HG02840 (cell line): ENCODE results near the gene FBN2.

ENCODE experiments used
- ATAC-seq: cut with Tn5 transposase; IDR thresholded peaks from one replicate; pipeline ENCODE4 v1.9.1; 2021; ENCODE audit warnings: mild to moderate bottlenecking, moderate library complexity, moderate number of reproducible peaks; ENCODE audit not compliant: unreplicated experiment, low FRiP score

Gene FBN2

DNA sequence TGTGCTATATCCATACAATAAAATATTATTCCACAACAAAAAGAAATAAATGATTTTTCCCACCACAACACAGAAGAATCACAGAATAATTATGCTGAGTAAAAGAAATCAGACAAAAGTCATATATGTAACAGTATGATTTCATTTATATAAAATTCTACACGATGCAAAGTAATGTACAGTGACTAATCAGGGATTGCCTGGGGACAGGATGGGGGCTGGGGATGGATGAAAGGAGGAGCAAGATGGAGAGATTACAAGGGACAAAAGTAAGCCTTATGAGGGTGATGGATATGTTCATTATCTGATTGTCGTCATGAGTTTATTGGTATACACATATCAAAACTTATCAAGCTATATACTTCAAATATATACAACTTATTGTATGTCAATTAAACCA, 154.0 kb downstream of the FBN2 start:
- no peak for ATAC-seq

DNA sequence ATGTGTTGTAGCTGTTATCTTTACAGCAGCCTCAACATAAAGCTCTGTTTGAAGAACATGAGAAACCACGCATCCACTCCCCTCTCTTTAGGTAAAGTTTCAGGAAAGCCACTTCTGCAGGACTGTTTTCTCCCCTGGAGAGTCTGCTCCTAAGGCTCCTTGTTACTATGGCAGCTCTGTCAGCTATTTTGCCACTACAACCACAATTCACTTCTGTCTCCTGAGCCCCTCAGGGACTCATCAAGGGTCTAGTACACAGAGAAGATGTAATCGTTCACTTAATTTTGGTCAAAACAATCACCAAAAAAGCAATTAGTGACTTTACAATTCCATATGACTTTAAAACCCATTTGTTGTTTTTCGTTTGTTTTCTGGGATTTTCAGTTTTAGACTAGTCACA, 157.7 kb downstream of the FBN2 start:
- no peak for ATAC-seq

- no peak for ATAC-seq
These were observed 159.4 kb downstream of the FBN2 start for GRCh38 chr5:128378632-128379031.

DNA sequence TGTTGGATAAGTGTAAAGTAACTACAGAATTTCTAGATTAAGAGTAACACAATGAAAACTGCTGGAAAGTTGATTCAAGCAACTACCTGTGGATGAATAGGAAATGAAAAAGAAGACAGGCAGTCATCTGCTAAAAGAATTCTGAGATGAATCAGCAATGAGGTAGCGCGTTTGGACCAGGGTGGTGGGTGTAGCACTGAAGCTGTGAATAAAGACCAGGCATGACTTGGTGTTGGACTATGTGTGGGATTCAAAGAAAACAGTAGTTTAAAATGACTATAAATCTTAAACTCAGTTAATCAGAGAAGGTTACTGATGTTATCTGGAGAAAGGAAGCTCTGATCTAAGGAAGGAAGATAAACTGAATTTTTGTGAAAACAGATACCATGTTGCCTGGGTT, 159.8 kb downstream of the FBN2 start:
- ATAC-seq = no peak

DNA sequence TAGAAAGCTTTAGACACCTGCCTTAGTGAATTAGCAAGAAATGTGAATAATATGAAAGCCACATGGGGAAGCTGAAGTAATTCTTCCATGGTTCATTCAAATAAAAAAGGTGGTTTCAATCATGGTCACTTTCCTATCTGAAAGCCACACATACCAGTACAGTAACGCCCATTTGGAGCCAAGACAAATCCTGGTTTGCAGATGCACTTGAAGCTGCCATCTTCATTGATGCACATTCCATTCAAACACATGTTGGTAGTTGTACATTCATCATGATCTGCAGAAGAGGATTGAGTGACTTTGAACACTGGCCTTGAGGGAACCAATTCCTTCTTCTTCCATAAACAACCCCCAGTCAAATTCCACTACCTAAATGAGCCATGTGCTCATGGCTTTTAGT, 161.5 kb downstream of the FBN2 start:
- no peak for ATAC-seq

GRCh38 chr5:128366147-128366546, 171.9 kb downstream of the FBN2 start:
- ATAC-seq = no peak

- ATAC-seq = no peak
These were observed 175.7 kb downstream of the FBN2 start for GRCh38 chr5:128362370-128362769.

DNA sequence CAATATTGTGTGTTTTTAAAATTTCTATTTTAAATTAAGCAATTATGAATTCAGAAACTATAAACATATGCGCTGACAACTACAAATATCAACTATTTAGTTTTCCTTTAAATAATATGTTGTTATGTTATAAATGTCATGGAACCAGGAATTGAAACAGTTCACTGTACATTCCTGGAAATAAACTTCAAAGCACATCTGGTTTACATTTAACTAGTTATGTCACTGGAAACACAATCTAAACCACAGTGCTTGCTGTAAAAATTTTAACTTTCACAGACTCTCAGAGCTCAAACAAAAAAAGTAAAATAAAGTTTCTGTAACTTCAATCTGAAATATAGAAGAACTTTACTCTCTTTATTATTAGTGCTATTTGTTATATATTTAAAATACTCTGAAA, 179.2 kb downstream of the FBN2 start:
- ATAC-seq = no peak

DNA sequence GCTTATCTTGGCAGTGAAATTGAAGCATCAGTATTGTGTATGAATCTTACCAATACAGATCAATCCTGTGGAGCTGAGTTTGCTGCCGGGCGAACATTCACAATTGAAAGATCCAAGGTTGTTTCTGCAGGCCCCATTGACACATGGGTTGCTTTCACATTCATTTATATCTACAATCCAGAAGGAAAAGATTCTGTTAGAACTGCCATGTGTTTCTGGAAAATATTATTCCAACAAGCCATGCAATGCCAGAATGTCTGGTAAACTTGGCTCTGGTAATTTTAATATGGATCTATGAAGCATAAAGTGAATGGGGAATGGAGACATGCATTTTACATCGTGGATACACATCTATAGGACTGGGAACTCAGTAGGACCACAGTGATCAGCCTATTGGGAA, 180.8 kb downstream of the FBN2 start:
- ATAC-seq = no peak

- ATAC-seq = no peak
These were observed 182.1 kb downstream of the FBN2 start for GRCh38 chr5:128355961-128356360.

- ATAC-seq = no peak
These were observed 184.5 kb downstream of the FBN2 start for GRCh38 chr5:128353441-128354107.

DNA sequence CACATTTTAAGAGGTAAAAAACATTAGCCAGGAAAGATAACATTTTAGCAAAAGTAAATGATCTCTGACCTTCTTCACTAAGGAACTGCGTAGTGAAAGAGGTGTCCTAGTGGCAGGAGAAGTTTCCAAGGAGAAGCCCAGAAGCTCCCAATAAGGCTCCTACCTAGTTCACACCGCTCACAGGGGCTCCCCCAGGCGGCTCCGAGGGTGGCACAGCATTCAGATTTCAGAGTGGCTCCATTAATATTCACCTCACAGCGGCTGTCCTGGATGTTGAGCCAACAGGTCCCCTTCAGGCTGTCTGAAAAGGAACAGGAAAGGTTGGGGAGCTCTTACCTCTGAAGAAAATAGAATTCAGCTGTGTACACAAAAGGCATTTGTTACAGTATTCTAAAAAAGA, 187.3 kb downstream of the FBN2 start:
- ATAC-seq = no peak

DNA sequence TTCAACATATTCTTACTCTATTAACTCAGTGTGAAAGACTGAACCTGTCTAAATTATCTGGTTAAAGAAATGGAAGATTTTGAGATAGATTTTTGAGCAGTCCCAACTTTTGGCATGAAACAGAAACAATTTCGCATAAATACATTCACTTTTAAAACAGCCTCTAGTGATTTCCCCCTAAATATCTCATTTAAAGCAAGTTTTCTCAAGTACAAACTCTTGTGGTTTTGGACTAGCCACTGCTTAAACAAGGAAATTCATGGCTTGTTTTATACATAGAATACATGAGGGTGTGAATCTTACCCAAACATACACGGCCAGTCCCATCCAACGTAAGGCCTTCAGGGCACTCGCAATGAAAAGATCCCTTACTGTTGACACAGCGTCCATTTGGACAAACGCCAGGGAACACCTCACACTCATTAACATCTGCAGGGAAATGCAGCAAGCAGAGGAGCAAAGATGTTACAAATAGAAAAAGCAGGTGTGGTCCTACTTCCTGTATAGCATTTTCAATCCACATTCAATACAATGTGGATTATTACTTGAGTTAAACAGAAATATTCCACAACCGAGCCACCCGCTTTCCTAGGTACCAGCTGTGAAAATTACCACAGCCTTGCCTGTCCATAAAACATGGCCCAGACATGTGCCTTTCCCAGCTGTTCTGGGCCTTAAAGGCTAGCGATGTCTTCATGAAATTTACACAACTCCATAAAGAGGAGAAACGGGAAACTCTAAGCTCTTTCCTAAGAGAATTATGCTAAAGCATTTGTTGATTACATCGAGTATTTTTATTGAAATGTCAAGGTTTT, 188.8 kb downstream of the FBN2 start:
- no peak for ATAC-seq

DNA sequence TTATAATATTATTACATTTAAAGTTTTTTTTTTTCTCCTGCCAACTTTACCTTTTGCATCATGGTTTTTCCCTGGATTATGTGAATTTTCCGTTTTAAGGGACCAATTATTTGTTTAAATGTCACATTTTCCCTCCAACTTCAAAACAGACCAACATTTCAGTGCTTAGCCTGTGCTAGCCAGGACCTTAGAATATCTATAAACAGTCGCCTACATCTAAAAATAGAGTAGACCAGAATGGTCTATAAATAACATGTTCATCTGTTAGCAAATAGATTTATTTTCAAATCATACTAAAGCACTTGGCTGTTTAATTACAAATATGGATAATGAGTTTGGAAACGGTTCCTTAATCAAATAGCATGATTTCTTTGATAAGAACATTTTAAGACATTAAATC, 192.0 kb downstream of the FBN2 start:
- ATAC-seq = no peak

DNA sequence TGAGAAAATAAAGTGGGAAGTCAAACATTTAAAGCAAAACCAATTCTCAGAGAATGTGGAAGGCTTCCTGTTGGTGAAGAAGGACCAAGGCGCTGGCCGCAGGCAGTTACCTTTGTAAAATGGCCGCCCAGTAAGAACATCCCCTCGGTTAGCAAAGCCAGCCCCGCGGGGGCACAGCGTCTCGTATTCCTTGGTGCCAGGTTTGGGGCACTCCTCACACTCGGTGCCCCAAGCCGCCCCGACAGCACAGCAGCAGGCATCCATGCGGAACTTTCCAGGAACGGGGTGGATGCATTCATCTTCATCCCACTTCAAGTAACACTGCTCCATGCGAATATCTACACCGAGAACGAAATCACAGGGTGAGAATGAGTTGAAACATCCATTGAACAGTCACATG, 192.8 kb downstream of the FBN2 start:
- no peak for ATAC-seq

GRCh38 chr5:128343168-128343567, 194.9 kb downstream of the FBN2 start:
- no peak for ATAC-seq

DNA sequence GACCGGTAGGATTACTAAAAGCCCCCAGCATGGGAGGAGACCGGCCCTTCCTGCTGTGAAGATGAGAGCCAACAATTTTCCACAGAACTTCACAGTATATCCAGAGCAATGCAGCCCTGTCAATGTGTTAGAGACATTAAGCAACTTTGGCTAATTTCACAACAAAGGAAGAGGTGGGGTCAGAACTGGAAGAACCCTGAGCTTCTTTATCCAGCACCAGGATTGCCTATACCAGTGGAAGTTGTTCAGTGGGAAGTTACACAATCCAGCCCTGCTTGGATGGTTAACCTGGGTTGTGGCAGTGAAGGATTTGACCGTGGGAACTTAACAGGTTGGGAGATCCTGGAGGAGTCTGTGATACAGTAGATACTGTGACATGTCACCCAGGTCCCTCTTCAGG, 197.0 kb downstream of the FBN2 start:
- ATAC-seq = no peak

GRCh38 chr5:128340648-128341047, 197.4 kb downstream of the FBN2 start:
- no peak for ATAC-seq

DNA sequence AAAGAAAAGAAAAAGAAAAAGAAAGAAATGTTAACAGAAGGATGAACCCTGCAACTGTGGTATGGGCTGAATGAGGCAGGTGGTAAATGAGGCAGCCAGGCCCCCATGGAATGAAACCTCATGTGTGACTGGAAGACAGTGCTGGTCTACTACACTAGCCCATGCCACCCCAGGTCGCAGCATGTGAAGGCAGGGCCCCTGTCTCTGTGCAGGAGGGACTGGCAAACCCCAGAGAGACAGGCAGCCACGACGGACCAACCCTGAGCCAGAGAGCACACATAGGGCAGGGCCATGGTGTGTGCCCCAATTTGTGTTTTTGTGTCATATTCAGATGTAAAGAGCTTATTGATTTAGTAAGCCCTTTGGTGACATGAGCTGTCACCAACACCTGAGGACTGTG, 198.5 kb downstream of the FBN2 start:
- no peak for ATAC-seq

DNA sequence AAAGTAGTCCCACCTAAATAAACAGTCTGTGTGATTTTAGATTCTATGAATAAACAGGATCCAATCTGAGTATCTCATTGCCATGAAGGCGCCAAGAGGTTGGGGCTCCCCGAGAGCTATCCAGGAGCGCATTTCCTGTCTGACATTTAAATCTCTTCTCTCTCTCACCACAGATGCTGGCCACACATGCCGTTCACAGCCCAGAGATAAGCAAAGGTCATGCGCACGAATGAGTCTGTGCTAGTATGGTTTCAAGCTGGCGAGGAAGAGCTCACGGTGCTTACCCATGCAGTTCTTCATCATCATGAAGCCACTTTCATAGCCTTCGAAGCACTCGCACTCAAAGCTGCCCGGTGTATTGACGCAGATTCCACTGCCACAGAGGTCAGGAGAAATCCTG, 199.4 kb downstream of the FBN2 start:
- no peak for ATAC-seq

DNA sequence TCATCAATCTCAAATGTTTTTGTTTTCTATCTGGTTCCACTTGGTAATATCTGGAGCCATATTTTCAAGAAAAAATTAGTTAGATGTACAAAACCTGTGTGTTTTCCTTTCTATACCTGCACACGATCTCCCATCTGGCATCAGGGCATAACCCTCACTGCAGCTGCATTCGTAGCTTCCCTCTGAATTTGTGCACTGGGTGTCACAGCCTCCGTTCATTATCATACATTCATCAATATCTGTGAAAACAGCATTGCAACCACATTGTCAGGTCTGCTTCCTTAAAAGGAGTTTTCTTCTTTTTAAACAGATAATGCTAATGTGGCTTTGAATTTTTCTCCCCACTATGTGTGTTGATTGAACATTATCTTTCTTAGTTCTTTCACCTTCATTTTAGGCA, 202.7 kb downstream of the FBN2 start:
- ATAC-seq = no peak

DNA sequence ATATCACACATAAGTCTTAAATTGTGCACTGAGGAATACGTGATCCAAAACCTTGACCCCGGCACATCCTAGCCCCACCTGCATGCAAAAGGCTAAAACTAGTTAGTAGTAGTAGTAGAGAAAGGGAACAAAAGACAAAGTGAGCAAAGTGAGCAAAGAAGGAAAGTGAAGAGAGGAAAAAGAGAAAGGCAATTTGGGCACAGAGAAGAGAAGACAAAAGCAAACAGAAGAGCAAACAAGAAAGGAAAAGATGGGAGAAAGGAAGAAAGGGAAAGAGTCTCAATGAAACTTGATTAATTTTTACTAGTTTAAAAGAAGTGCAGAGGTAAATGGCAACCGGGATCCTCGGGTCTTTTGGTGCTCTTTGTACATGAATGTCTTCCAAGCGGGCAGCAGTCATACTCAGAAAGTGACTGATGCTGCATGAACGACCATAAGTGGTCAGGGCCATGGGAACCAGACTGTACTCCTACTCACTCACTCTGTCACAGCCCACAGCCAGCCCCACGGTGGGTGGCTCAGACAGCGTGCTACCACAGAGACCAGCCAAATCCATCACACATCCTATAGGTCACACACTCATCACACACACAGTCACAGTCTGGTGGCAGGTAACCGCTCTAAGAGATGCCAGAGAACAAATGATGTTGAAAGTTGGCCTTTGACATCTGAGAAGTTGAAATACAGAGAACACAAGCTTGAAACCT, 203.9 kb downstream of the FBN2 start:
- ATAC-seq = no peak
